NB4 (cell line): ENCODE measurements around the gene PPP2R1A.

ENCODE experiments used
- DNase-seq: peaks from one replicate; pipeline ENCODE4 v3.0.0; 2010; ENCODE audit warnings: low read depth
- H3K4me3 ChIP-seq: one replicate; pipeline ENCODE4 v1.5.1; 2011; ENCODE audit warnings: mild to moderate bottlenecking, low read depth, low read length, moderate library complexity
- MYC ChIP-seq: IDR thresholded peaks from 2 replicates; pipeline ENCODE4 v1.6.1; 2011; ENCODE audit warnings: low read depth, low read length
- POLR2A ChIP-seq: IDR thresholded peaks from 2 replicates; pipeline ENCODE4 v1.6.1; 2011; ENCODE audit warnings: mild to moderate bottlenecking; ENCODE audit not compliant: insufficient read length; ENCODE audit errors: extremely low read depth
- TF ChIP-seq, protein P1 (sequence below): IDR thresholded peaks from one replicate; pipeline ENCODE4 v1.5.1; 2012; ENCODE audit warnings: low read depth, low read length
- TF ChIP-seq, protein P2 (sequence below): IDR thresholded peaks from 2 replicates; pipeline ENCODE4 v1.6.1; 2011; ENCODE audit warnings: low read depth, low read length

Gene PPP2R1A

DNA sequence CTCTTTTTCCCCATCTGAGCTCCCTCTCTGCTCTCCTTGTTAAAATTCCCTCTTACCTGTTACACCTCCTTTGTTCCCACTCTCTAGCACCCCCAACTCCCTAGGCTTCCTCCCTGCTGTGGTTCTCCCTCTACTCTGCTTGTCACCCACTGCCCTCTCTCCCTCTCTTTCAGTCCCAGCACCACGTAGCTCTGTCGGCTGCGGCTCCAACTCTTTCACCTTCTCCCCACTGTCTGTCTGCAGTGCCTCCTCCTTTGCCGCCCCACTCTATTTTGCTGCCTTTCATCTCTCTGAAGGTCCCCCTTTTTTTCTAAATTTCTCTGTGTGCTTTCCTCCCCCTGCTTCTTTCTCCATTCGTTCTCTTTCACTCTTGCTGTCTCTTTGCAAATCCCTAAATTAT, 19.5 kb upstream of the PPP2R1A start:
- no peak for DNase-seq
- TF ChIP-seq, protein P1, sequence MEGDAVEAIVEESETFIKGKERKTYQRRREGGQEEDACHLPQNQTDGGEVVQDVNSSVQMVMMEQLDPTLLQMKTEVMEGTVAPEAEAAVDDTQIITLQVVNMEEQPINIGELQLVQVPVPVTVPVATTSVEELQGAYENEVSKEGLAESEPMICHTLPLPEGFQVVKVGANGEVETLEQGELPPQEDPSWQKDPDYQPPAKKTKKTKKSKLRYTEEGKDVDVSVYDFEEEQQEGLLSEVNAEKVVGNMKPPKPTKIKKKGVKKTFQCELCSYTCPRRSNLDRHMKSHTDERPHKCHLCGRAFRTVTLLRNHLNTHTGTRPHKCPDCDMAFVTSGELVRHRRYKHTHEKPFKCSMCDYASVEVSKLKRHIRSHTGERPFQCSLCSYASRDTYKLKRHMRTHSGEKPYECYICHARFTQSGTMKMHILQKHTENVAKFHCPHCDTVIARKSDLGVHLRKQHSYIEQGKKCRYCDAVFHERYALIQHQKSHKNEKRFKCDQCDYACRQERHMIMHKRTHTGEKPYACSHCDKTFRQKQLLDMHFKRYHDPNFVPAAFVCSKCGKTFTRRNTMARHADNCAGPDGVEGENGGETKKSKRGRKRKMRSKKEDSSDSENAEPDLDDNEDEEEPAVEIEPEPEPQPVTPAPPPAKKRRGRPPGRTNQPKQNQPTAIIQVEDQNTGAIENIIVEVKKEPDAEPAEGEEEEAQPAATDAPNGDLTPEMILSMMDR: no peak
- TF ChIP-seq MYC: no peak
- TF ChIP-seq, protein P2, sequence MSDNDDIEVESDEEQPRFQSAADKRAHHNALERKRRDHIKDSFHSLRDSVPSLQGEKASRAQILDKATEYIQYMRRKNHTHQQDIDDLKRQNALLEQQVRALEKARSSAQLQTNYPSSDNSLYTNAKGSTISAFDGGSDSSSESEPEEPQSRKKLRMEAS: no peak
- no peak for TF ChIP-seq POLR2A
- H3K4me3 ChIP-seq: peak overlapping the region; percentile 86

DNA sequence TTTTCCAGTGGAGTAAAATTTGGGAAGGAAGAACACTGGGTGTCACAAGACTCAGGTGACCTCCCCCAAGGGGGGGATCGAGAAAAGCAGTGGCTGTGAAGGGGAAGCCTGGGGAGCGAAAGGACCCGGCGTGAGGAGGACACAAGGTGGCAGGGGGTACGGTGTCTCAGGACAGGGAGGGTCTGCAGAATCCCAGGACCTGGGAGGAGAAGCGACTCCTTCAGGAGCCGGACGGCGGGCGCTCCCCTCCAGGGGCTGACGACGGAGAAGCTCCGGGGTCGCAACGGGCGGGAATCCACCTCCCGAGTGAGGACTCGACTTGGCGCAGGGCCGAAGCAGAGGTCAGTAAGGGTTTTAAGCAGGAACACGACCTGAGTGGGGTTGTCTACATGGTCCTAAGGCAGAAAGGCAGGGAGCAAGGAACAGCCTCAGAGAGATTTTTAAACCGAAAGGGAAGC, 19.0 kb upstream of the PPP2R1A start:
- H3K4me3 ChIP-seq: peak overlapping the region; percentile 86
- TF ChIP-seq MYC (no peak), POLR2A (no peak)
- TF ChIP-seq, protein P2: no peak
- TF ChIP-seq, protein P1: no peak
- peak; percentile 8 for DNase-seq

DNA sequence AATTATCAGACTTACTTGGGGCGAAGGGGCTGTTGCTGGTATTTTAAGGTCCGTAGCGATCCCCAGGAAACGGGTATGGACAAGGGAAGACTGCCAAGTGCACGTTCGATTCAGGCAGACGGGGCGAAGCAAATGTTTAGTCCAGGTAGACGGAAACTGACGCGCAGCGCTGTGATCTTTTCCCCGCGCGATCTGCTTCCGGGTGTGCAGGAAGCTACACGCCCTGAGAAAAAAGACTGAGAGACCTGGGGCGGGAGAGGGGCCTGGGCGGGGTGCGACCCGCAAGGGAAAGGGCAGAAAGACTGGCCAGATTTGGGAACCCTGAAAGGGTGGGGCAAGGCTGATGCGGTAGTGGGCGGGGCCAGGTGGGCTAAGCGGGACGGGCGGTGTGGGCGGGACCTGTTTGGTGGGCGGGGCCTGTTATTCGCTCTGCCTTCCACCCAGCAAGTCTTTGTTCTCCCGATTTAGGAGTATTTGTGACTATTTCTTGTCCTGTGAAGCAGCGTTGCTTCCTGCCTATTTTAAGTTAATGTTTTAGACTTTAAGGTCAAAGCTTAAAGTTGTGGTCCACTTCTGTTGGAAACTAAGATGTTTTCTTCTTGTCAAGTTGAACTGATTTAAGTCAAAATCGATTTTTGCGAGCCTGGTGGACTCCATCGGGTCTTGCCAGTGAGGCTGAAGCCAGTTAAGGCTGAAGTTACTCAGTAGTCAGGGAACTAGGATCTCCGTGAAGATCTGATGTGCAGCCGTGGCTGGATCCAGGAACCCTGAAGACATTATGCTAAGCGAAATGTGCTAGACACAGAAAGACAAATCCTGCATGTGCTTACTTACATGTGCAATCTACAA, 18.3 kb upstream of the PPP2R1A start, which contains the start of gene ZNF836:
Gene ZNF836 (minus strand): TSS at position 301 of the 849 bp plus-strand sequence. CDS start 3,549 bp downstream, outside the sequence.
- peak; percentile 78 for DNase-seq
- TF ChIP-seq POLR2A: no peak
- TF ChIP-seq, protein P2: no peak
- TF ChIP-seq MYC: no peak
- peak within 1 kb of the TSS; percentile 86 for H3K4me3 ChIP-seq

DNA sequence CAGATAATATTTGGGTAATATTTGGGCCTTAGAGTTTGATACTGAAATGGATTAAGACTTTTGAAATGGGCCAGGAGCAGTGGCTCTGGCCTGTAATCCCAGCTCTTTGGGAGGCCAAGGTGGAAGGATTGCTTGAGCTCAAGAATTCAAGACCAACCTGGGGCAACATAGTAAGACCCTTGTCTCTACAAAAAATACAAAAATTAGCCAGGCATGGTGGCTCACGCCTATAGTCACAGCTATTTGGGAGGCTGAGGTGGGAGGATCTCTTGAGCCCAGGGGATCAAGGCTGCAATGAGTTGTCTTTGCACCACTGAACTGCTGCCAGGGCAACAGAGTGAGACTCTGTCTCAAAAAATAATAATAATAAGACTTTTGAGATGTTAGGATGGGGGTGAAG, 17.5 kb upstream of the PPP2R1A start:
- H3K4me3 ChIP-seq: no peak overlapping the region
- TF ChIP-seq POLR2A (no peak), MYC (no peak)
- TF ChIP-seq, protein P1: no peak
- TF ChIP-seq, protein P2: no peak
- DNase-seq: no peak

DNA sequence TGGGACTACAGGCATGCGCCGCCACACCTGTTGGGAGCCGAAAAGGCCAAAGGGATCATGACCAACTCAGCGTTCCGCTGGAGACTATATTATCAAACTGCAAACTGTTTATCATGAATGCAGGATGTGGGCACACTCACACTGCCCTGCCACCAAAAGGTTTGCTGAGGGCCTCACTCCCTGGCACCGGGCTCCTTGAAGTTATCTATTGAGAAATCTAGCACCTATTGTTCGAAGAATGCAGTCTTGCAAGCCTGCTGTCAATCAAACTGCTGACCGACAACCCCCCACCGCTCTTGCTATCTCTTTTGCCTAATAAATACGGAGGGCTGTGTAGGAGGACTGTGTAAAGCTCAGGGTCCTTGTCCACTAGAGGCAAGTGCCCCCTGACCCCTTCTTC, 13.3 kb upstream of the PPP2R1A start:
- H3K4me3 ChIP-seq: no peak overlapping the region
- DNase-seq: no peak
- TF ChIP-seq, protein P1: no peak
- TF ChIP-seq MYC (no peak), POLR2A (no peak)
- TF ChIP-seq, protein P2: no peak

DNA sequence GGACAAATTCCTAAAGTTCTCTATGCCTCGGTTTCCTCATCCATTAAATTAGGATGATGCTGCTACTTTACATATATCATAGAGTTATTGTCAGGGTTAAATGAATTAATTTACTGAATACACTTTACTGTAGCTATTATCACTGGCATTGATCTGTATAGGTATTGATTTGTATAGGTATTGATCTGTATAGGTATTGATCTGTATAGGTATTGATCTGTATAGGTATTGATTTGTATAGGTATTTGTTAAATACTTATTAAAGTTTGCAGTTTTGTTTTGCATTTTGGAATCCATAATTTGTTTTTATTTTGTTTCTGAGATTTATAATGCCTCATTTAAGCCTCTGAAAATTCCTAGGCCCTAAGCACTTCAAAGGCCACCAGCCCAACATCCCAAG, 2.4 kb upstream of the PPP2R1A start:
- TF ChIP-seq, protein P2: no peak
- TF ChIP-seq, protein P1: no peak
- no peak for TF ChIP-seq POLR2A
- no peak for TF ChIP-seq MYC
- no peak for DNase-seq
- H3K4me3 ChIP-seq: no peak overlapping the region
